T-helper 1 cell treated with Interleukin-12 subunit alpha and Interleukin-12 subunit beta and Interleukin-4 antibody, amounts not matched to agents 30 μg/mL and 1 μg/mL, for 36 hours (primary cell): ENCODE measurements around the gene SNX4.
A peak's percentile ranks its signal among the peaks of the same experiment; 100 is the strongest.
"Not testable (repeated sequence)": the region's sequence is repeated elsewhere in the genome, so short reads cannot be mapped to it uniquely, and the experiment has no call there.

Source experiments
- H3K27ac Mint-ChIP-seq: one replicate; pipeline ENCODE4 v1.8.0; 2021; ENCODE audit warnings: mild to moderate bottlenecking, mixed read lengths
- H3K27me3 Mint-ChIP-seq: one replicate; pipeline ENCODE4 v1.8.0; 2021; ENCODE audit warnings: low read depth, mixed read lengths
- H3K36me3 Mint-ChIP-seq: one replicate; pipeline ENCODE4 v1.8.0; 2021; ENCODE audit warnings: low read depth, mixed read lengths
- H3K4me1 Mint-ChIP-seq: one replicate; pipeline ENCODE4 v1.8.0; 2021; ENCODE audit warnings: low read depth, mixed read lengths
- H3K4me3 Mint-ChIP-seq: one replicate; pipeline ENCODE4 v1.8.0; 2021; ENCODE audit warnings: mild to moderate bottlenecking, moderate library complexity, mixed read lengths
- H3K9me3 Mint-ChIP-seq: one replicate; pipeline ENCODE4 v1.8.0; 2021; ENCODE audit warnings: mixed read lengths

The SNX4 gene

GRCh38 chr3:125519678-125520562, at the start of gene SNX4:
Gene SNX4, minus strand, starts transcription at chr3:125520202. Its CDS starts 30 bp downstream, at chr3:125520172.
- peaks cover 13% of the 10 kb centered on the region for H3K36me3 Mint-ChIP-seq
- no peaks in the 10 kb centered on the region for H3K27me3 Mint-ChIP-seq
- H3K9me3 Mint-ChIP-seq: no peaks in the 10 kb centered on the region
- H3K27ac Mint-ChIP-seq: peak within 1 kb of the TSS; percentile 87
- H3K4me1 Mint-ChIP-seq: peaks cover 17% of the 10 kb centered on the region
- H3K4me3 Mint-ChIP-seq: peak within 1 kb of the TSS; percentile 94

DNA sequence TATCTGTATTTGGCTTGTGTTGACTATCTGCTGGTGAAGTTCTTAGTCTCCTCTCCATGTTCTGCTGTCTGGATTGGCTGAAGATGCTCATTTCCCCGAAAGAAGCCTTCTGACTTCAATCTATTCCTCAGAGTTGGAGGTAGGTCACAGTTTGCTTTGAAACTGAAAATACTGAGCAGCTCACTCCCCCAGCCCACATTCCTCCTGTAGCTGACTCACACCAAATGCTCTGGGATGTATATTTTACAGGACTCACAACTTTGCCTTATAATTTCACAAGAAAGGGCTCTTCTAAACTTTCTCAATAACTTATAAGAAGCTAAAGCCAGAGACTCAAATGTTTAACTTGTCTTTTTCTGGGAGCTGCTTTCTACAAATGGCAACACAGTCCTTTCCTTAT, 36.3 kb upstream of the SNX4 start:
- peaks cover 16% of the 10 kb centered on the region for H3K36me3 Mint-ChIP-seq
- no peaks in the 10 kb centered on the region for H3K27me3 Mint-ChIP-seq
- no peaks in the 10 kb centered on the region for H3K4me1 Mint-ChIP-seq
- H3K9me3 Mint-ChIP-seq: no peaks in the 10 kb centered on the region
- no peak overlapping the region for H3K27ac Mint-ChIP-seq
- no peak overlapping the region for H3K4me3 Mint-ChIP-seq

GRCh38 chr3:125552401-125552800, 32.4 kb upstream of the SNX4 start:
- Mint-ChIP-seq H3K36me3 (peaks cover 10% of the 10 kb centered on the region), H3K27ac (no peak overlapping the region), H3K4me1 (no peaks in the 10 kb centered on the region), H3K9me3 (no peaks in the 10 kb centered on the region), H3K4me3 (no peak overlapping the region), H3K27me3 (no peaks in the 10 kb centered on the region)

GRCh38 chr3:125528920-125529319, 8.9 kb upstream of the SNX4 start:
- H3K4me3 Mint-ChIP-seq: no peak overlapping the region
- H3K9me3 Mint-ChIP-seq: no peaks in the 10 kb centered on the region
- H3K27ac Mint-ChIP-seq: no peak overlapping the region
- H3K4me1 Mint-ChIP-seq: no peaks in the 10 kb centered on the region
- peaks cover 13% of the 10 kb centered on the region for H3K36me3 Mint-ChIP-seq
- H3K27me3 Mint-ChIP-seq: no peaks in the 10 kb centered on the region

- no peak overlapping the region for H3K4me3 Mint-ChIP-seq
These were observed 5.2 kb upstream of the SNX4 start for GRCh38 chr3:125525153-125525552.

GRCh38 chr3:125520563-125520919, 539 bp upstream of the SNX4 start:
- Mint-ChIP-seq H3K27ac (peak overlapping the region; percentile 87), H3K4me3 (peak overlapping the region; percentile 94), H3K36me3 (peaks cover 12% of the 10 kb centered on the region), H3K4me1 (peaks cover 17% of the 10 kb centered on the region)
- not testable (repeated sequence) for H3K9me3 Mint-ChIP-seq, H3K27me3 Mint-ChIP-seq

More at GRCh38 chr3:125525153-125525552, 5.2 kb upstream of the SNX4 start:
- Mint-ChIP-seq H3K4me1 (peaks cover 4% of the 10 kb centered on the region), H3K9me3 (no peaks in the 10 kb centered on the region), H3K27ac (no peak overlapping the region), H3K27me3 (no peaks in the 10 kb centered on the region), H3K36me3 (peaks cover 11% of the 10 kb centered on the region)

DNA sequence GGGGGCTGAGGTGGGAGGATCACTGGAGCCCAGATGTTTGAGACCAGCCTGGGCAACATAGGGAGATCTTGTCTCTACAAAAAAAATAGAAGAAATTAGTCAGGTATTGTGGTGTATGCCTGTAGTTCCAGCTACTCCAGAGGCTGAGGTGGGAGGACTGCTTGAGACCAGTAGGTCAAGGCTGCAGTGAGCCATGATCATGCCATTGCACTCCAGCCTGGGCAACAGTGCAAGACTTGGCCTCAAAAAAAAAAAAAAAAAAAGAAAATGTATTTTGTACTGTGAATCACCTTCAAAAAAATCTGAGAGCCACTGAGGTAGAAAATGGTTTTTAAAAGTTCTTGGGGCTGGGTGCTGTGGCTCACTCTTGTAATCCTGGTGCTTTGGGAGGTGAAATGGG, 4.6 kb downstream of the SNX4 start:
- H3K27me3 Mint-ChIP-seq: no peaks in the 10 kb centered on the region
- H3K9me3 Mint-ChIP-seq: no peaks in the 10 kb centered on the region
- no peak overlapping the region for H3K4me3 Mint-ChIP-seq
- peaks cover 23% of the 10 kb centered on the region for H3K36me3 Mint-ChIP-seq
- H3K4me1 Mint-ChIP-seq: peaks cover 26% of the 10 kb centered on the region
- no peak overlapping the region for H3K27ac Mint-ChIP-seq

DNA sequence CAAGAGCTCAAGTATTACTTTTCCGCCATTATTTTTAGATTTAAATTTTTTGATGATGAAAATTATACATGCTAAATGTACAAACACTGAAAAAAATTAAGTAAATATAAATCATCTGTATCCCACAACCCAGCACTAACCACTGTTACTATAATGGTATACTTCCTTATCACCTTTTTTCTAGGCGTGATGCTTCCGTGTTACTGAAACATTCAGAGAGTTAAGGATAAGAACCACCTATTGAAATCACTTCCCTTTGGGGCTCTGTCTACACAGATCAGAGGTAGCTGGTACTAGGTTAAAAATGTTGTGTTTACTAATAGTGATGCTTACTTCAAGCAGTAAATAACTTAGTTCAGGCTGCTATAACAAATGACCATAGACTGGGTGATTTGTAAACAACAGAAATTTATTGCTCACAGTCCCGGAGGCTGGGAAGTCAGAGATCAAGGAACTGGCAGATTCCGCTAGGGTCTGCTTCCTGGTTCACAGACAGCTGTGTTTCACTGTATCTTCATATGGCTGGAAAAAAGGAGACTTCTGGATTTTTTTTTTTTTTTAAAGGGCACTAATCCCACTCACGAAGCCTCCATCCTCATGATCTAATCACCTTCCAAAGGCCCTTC, 6.4 kb downstream of the SNX4 start:
- Mint-ChIP-seq H3K4me3 (no peak overlapping the region), H3K27ac (no peak overlapping the region), H3K27me3 (no peaks in the 10 kb centered on the region), H3K4me1 (peaks cover 17% of the 10 kb centered on the region), H3K36me3 (peaks cover 30% of the 10 kb centered on the region), H3K9me3 (peaks cover 3% of the 10 kb centered on the region)

DNA sequence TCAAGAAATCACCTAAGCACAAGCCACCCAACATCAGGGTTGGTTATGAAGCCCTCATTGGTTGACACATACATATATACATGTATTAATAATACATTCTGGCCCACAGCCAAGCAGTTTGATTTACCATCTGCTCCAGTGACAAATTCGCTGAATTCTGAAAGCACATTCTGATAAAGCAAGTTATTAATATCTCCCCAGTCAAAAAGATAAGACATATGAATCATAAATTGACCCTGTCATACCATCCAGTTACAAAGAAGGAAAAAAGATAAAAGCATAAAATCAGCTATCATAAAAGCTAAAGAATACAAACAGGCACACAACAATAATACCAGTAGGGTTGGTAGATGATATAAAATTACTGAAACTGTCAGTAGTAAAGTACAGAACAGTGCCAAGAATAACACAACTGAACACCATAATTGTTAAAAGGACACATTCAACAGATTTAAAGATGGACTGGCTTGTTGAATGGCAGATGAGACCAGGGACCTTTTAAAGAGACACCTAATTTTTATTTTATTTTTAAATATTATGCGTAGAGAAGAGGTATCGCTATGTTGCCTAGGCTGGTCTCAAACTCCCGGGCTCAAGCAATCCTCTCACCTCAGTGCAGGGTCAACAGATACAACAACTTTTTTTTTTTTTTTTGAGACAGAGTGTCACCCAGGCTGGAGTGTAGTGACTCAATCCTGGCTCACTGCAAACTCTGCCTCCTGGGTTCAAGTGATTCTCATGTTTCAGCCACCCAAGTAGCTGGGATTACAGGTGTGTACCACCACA, 7.7 kb downstream of the SNX4 start:
- Mint-ChIP-seq H3K4me1 (peaks cover 15% of the 10 kb centered on the region), H3K27me3 (no peaks in the 10 kb centered on the region), H3K4me3 (no peak overlapping the region), H3K9me3 (peaks cover 8% of the 10 kb centered on the region), H3K27ac (no peak overlapping the region), H3K36me3 (peaks cover 36% of the 10 kb centered on the region)

- H3K27me3 Mint-ChIP-seq: no peaks in the 10 kb centered on the region
- H3K4me1 Mint-ChIP-seq: peaks cover 11% of the 10 kb centered on the region
- H3K36me3 Mint-ChIP-seq: peaks cover 37% of the 10 kb centered on the region
- no peak overlapping the region for H3K4me3 Mint-ChIP-seq
- no peak overlapping the region for H3K27ac Mint-ChIP-seq
- peaks cover 16% of the 10 kb centered on the region for H3K9me3 Mint-ChIP-seq
These were observed 8.4 kb downstream of the SNX4 start for GRCh38 chr3:125511420-125512118.

- no peaks in the 10 kb centered on the region for H3K27me3 Mint-ChIP-seq
- H3K4me1 Mint-ChIP-seq: peaks cover 6% of the 10 kb centered on the region
- no peak overlapping the region for H3K4me3 Mint-ChIP-seq
- H3K27ac Mint-ChIP-seq: no peak overlapping the region
- peaks cover 17% of the 10 kb centered on the region for H3K9me3 Mint-ChIP-seq
- H3K36me3 Mint-ChIP-seq: peaks cover 38% of the 10 kb centered on the region
These were observed 12.9 kb downstream of the SNX4 start for GRCh38 chr3:125507128-125507527.

DNA sequence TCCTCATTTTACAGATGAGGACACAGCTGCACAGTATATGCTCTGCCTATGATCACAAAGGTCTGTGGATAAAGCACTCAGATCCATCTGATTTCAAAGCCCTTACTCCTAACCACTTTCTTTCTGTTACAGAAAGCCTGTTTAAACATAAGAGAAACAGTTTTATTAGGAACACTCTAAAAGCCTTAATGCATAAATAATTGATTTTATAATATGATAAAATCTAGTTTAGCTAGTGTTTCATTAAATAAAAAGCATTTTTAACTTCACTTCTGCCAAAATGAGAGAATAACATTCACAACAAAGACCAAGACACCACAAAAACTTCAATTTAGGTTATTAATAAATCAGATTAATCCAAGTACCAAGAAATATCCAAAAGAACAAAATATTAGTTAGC, 21.4 kb downstream of the SNX4 start:
- no peak overlapping the region for H3K27ac Mint-ChIP-seq
- no peaks in the 10 kb centered on the region for H3K9me3 Mint-ChIP-seq
- peaks cover 21% of the 10 kb centered on the region for H3K36me3 Mint-ChIP-seq
- no peaks in the 10 kb centered on the region for H3K27me3 Mint-ChIP-seq
- no peaks in the 10 kb centered on the region for H3K4me1 Mint-ChIP-seq
- H3K4me3 Mint-ChIP-seq: no peak overlapping the region

GRCh38 chr3:125496701-125497100, 23.3 kb downstream of the SNX4 start:
- no peaks in the 10 kb centered on the region for H3K4me1 Mint-ChIP-seq
- no peaks in the 10 kb centered on the region for H3K27me3 Mint-ChIP-seq
- H3K4me3 Mint-ChIP-seq: no peak overlapping the region
- no peak overlapping the region for H3K27ac Mint-ChIP-seq
- no peaks in the 10 kb centered on the region for H3K9me3 Mint-ChIP-seq
- H3K36me3 Mint-ChIP-seq: peaks cover 16% of the 10 kb centered on the region

GRCh38 chr3:125482406-125482805, 37.6 kb downstream of the SNX4 start:
- Mint-ChIP-seq H3K36me3 (peaks cover 4% of the 10 kb centered on the region), H3K27ac (no peak overlapping the region), H3K27me3 (no peaks in the 10 kb centered on the region), H3K4me1 (no peaks in the 10 kb centered on the region), H3K9me3 (no peaks in the 10 kb centered on the region), H3K4me3 (no peak overlapping the region)
